ENCODE results near the gene SPATA31D3.
"Not testable (repeated sequence)": the region's sequence is repeated elsewhere in the genome, so short reads cannot be mapped to it uniquely, and the experiment has no call there.

DNA sequence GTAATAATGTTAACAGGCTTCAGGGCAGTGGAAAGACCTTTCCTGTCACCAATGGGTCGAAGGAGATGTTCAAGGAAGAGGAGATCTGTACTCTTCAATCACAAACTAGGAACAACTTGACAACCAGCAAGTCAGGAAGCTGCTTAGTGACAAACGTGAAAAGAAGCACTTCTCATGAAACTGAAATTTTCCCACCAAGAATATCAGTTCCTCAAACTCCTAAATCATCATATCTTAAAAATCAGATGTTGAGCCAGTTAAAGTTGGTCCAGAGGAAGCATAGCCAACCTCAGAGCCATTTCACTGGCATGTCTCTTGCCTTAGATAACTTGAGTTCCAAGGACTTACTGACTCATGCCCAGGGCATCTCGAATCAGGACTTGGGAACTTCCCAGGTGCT, 24.8 kb upstream of the SPATA31D3 start:
- TF ChIP-seq POLR2A (IDR thresholded peaks at IDR 0.05): not testable (repeated sequence)
- TF ChIP-seq, protein P1, sequence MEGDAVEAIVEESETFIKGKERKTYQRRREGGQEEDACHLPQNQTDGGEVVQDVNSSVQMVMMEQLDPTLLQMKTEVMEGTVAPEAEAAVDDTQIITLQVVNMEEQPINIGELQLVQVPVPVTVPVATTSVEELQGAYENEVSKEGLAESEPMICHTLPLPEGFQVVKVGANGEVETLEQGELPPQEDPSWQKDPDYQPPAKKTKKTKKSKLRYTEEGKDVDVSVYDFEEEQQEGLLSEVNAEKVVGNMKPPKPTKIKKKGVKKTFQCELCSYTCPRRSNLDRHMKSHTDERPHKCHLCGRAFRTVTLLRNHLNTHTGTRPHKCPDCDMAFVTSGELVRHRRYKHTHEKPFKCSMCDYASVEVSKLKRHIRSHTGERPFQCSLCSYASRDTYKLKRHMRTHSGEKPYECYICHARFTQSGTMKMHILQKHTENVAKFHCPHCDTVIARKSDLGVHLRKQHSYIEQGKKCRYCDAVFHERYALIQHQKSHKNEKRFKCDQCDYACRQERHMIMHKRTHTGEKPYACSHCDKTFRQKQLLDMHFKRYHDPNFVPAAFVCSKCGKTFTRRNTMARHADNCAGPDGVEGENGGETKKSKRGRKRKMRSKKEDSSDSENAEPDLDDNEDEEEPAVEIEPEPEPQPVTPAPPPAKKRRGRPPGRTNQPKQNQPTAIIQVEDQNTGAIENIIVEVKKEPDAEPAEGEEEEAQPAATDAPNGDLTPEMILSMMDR (IDR thresholded peaks at IDR 0.05): not testable (repeated sequence)

Measured in body of pancreas (tissue), 4 donors.